NCI-H1417 (cell line): Measurements from ENCODE around the gene SUPT4H1.

Experiments used
- DNase-seq, 3 experiments: peaks; one replicate each; lab custom pipeline; 2025; lab: John Stamatoyannopoulos, UW

Gene SUPT4H1

DNA sequence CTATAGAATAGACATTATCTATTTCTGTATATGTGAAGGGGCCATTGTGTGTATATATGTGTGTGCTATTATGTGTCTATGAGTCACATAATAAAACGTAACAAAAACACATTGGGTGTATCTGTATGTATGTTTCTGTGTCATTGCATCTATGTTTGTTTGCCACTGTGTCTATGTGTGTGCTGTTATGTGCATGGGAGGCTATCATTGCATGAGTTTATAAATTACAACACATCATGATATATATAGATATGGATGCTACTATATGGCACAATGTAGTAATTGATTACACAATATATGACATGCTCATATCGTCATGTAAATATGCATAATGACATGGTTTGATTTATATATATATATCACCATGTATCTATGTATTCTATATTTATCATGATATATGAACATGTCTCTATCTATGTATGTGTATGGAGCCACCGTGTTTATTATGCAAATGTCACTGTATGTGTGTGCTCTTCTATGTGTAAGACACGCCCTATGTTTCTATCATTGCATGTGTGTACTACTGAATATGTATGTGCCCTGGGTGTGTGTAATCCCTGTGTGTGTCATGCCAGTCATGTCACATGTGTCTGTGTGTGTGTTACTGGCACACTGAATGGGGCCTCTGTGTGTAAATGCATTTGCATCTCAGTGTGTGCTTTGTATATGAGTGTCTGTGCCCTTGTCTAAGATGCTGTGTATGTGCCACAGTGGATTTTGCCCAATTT lies 22.0 kb downstream of the SUPT4H1 start:
- no peak for DNase-seq

DNA sequence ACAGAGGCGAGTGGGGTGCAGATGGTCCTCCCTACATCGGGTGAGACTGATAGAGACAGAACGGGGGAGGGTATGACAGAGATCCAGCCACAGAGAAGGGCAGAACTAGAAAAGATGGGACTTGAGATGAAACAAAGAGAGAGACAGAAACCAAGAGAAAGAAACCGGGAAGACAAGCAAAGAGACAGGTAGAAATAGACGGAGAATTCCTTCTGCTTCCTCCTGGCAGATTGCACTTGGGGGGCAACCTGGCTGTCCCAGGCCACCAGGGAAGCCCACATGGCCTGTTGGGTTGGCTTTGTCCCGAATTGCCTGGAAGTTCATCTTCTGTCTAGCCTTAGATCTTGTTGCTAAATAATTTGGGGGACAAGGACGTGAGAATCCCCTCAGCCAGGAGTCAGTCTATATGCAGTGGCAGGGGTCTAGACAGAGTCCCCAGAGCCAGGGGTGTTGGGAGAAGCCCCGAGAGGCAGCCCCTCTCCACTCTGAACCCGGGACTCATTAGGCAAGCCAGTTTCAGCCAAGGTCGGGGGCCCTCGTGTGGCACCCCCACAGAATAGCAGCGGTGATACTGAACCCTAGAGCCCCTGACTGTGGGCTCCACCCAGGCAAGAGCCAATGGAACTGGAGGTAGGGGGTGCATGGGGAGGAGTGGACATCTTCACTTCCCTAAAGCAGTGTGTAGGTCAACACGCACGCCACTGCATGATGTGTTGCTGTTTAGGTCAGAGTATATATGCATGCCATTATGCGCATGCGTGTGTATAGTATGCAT lies 22.8 kb downstream of the SUPT4H1 start:
- DNase-seq = no peak

DNA sequence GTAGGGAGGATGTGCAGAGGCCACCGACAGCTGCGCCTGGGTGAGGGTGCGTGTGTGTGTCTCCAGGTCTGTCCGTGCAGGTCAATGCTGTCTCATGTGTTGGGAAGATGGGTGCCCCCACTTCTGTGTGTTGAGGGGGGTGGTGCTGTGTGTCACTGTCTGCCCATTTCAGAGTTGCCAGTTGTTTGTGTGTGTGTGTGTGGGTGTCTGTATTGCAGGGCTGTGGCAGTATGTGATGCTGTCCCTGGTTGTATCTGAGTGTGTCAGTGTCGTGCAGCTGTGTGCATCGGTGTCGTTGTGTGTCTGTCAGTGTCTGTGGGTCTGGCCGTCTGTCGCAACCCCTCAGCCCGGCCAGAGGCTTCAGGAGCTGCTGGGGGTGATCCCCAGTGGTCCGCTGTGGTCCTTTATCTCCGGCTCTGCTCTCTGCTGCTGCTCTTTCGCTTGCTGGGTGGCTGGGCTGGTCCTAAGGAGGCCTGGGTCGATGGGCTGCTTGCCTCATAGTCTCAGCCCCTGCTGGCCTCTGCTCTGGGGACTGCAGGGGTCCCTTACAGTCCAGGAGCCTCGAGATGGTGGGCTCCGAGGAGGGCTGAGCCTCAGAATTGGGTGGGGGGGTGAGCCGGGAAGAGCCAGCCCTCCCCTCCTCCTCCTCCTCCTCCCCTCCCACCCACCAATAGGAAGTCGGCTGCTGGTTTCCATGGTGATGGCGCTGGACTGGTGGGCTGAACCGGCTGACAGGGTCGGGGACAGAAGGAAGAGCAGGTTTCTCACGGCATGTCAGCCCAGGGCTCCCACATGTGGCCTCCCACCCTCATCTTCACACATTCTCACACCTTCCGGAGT lies 23.6 kb downstream of the SUPT4H1 start, which contains the start of gene TSPOAP1:
TSPOAP1 (minus strand) TSS at position 601 of the 840 bp plus-strand sequence. CDS start 875 bp downstream, outside the sequence.
- DNase-seq = no peak

DNA sequence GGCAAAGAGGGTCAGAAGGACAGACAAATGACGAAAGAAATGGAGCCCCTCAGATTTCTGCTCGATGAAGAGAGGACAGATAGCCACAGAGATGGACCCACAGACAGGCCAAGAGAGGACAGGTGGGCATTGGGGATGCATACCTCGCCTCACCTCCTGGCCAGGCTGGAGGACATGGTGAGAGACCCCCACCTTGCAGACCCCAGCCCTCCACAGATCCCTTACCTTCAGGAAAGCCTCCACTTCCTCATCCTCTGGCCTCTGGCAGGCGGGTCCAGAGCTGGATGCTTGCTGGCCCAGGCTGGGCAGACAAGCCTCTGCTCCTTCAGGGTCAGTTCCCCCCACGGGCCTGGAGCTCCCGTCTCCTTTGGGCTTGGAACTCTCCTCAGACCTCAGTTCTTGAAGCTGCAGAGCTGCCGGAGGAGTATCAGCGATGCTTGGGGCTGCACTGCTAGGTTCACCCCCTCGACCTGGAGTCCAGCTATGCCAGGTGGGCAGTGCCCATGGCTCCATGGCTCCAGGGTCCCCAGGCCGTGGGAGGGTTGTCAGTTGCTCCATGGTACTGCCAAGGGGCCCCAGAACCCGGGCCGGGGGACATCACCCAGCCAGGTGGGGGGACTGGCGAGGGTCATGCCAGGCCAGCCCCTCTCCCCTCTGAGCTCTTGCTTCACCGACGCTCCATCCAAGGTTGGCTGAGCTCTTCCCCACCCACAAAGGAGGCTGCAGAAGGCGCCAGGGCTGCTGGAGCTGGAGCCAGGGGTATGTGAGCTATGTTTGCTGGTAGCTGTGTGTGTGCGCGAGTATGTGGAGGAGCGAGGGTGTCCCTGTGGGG lies 24.4 kb downstream of the SUPT4H1 start:
- DNase-seq = no peak

DNA sequence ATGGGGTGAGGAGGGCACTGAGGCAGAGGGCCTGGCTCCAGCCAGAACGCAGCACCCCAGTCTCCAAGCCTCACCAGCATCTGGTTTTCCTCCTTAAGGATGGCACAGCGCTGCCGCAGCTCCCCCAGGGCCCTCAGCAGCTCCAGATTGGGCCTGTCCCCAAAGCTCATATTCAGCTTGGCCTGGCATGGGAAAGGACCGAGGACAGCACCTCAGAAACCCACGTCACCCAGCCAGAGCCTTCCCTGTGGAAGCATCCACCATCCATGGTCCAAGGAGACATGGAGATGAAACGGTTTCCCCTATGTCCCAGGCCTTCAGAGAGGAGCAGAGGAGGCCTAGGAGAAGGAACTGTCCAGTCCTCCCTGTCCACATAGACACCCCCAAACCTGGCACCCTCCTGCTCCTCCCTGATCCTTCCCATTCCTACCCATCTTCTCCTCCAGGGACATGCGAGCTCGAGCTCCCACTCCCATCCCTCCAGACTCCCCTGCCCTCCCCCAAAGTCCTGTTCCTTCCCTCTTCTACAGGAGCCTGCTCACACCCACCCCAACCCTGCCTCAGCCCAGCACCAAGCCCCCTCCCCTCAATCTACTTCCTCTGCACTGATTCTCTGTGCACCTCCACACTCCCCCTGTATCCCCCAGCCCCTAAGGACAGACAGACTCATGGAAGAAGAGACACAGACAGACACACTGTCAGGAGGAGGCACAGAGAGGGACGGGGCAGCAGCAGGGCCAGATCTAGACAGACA lies 25.2 kb downstream of the SUPT4H1 start:
- no peak for DNase-seq

DNA sequence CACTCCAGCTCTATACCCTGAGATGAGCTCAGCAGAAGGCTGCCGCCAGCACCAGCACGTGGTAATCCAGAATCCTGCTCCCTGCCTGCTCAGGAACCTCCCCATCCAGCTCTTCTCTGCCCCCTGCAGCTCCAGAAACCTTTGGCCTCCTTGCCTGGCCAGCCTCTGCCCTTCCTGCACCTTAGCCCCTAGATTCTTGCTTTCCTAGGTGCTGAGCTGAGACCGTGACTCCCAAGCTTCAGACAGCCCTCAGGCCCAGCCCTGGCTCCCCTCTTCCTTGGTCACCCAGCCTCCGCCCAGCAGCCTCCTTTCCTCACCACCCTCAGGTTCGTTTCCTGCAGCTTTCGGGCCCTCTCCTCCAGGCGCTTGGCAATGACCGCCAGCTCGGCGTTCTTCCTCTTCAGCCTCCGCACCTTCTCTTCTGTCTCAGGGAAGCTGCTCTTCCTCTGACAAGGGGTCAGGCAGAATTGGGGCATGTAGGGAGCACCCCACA lies 26.0 kb downstream of the SUPT4H1 start:
- DNase-seq = no peak

DNA sequence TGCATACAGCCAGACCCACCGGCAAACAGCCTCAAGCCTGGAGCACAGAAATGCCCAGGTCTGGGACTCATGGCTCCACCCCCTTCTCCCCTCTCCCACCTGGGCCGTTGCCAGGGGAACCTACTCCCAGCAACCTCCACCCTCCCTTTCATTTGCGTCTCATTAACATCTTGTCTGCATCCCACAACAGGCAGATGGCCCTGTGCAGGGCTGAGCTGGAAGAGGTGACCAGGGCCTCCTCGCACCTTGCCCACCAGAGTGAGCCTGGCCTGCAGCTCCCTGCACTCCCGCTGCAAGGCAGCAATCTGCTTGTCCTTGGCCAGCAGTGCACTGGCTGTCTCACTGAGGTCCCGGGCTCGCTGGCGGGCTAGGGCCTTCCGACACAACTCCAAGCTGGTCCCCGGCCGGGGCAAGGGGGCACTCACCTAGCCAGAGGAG lies 26.7 kb downstream of the SUPT4H1 start:
- DNase-seq = peak in 2 of 3 experiments; percentile 74 to 76

DNA sequence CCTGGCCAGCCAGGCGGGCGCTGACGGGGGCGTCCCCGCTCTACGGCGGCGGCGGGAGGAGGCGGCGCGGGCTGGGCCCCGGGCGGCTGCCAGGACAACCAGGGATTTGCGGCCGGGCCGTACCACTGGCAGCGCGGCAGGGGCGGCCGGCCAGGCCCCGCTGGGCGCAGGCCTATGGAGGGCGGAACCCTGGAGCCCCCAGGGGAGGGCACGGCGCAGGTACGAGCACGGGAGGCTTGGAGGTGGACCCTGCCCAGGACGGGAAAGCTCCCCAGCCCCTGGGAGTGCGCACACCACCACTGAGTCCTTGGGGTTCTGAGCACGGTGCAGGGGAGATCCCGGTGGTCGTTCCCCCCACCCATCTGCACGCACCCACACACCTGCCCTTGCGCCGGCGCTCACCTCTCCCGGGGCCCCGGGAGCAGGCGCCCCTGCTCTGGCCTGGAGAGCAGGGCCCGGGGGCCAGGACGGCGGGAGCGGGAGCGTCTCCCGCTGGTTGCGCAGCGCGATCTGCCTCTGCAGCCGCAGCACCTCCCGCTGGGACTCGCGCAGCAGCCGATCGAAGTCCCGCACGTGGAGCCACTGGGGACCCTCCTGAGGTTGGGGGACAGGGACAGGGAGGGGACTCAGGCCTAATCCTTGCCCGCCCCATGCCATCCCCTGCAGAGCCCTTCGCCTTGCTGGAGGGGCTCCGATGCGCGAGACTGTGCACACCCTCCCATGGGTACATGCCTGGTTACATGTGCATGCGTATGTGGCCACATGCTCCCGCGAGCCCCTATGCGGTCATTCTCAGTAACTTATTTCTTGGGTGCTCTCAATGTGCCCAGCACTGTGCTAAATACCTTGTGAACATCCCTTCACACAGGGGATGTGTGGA lies 27.4 kb downstream of the SUPT4H1 start:
- peak; percentile 44 to 85 (median 84) for DNase-seq

DNA sequence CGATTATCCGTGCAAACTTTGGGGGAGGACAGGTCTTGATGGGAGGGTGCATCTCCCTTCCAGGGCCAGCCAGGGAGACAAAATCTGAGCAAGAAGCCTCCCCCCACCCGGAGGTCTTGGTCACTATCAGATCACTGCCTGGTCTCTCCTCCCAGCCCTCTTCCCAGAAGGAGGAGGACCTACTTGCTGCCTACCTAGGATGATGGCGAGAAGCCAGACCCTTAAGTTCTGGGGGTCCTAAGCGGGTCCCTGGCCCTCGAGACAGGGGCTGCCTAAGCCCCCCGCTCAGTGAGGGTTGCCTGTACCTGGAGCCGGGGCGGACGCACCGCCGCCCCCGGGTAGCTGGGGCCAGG lies 28.0 kb downstream of the SUPT4H1 start:
- peak in 1 of 3 experiments; percentile 74 for DNase-seq

DNA sequence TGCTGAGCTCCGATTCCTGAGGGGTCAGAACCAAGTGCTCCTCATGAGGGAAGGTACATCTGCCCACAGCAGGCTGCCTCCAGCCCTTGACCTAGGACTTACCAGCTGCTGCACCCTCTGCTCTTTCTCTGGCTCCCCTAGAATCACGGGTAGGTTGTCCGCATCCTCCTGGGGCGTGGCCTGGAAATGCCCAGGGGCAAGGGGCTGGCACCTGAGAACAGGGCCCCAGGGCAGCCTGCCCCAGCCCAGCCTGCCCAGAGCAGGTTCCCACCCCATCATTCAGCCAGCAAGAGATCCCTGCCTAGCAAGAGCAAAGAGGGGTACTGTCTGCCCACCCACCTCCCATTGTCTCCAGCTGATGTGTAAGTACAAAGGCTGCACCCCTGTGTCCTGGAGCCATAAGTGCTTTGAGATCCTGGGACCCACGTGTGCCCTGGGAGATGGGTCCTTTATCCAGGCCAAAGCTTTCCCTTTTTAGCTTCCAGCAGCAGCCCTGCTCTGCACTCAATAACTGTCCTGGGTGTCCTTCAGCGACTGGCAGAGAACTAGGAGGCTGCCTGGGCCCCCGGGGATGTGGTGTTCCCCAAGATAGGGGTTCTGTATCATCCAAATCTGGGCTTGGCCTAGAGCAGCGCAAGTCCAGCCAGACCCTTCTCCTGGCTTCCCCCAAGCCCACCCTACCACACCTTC lies 28.5 kb downstream of the SUPT4H1 start:
- DNase-seq = no peak

DNA sequence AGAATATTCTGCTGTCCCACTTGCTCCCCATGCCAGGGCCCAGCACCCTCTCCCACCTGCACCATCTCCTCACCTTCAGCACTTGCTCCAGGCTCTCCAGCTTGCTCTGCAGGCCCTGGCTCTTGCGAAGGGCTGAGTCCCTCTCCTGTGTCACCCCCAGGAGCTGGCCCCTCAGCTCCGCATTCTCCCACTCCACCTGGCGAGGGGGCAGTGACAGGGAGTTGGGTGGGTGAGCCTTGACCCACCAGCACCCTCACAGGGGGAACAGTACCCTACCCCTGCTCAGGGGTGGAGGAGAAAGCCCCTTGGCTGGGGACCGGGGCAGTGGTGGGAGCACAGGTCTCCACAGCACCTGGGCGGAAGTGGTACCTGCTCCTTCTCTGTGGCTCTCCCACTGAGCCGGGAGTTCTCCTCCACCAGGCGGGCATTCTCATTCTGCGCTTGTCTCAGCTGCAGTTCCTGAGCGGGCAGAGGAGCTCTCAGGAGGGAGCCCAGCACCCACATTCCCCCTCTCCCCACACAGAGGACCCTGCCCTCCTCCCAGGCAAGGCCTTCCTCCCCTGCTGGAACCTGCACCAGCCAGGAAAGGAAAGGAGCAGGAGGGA lies 29.3 kb downstream of the SUPT4H1 start:
- no peak for DNase-seq

DNA sequence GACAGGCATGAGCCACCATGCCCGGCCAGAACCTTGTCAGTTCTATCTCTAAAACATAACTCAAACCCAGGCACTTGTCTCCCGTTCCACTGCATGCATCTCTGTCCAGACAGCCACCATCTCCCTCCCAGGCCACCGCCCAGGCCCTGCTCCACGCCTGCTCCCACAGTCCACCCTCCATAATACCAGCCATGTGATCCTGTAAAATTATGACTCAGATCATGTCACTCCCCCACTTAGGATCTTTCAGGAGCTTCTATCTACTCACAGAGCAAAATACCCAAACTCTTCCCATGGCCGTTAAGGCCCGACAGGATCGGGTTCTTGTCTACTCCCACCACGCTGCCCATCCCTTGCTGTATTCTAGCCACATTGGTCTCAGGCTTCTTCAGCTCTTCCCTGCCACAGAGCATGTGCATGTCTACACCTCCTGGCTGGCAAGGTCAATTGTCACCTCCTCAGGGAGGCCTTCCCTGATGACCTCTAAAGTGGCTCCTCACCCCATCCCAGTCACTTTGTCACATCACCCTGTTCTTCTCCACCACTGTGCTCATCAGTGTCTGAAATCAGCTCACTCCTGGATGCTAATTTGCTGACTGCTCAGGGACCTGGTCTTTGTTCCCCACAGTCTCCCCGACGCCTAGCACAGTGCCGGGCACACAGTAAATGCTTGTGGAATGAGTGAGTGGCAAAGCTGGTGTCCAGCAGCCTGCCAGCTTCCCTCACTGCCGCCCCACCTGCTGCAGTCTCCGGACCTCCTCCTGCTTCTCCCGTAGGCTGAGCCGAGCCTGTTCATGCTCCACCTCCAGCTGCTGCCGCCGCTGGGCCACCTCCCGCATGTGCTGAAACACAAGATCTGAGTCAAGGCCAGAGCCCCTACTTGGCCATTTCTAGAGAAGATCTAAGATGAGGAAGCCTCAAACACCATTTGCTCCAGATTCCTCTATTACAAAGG lies 30.2 kb downstream of the SUPT4H1 start:
- DNase-seq = no peak

DNA sequence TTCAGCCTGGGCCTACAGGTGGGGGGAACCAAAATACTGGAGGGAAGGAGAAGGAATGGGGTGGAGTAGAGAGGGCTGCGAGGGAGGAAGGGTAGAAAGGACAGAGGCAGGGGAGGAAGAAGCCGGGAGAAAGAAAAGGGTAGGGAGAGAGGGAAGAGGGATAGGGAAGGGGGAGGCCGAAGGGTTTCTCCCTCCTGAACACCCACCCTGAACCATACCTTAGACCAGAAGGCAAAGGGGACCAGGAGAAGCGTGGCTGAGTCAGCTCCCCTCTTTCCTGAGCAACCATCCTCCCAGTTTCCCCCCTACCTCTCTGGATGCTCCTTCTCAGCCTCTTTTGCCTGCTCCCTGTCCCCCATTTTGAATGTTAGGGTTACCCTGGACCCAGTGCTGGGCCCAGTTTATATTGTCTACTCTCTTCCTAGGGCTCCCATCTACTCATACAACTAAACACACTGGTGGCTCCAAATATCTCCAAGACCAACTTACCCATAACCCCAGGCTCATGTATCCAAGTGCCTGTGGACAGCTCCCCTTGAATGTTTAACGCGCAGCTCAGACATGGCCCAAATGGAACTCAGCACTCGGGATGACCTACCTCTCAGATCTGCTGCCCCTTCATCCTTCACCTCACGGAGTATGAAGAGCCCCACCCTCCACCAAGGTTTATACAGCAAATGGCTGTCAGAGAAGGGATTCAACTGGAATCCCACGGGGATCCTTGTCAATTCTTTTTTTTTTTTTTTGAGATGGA lies 31.3 kb downstream of the SUPT4H1 start:
- no peak for DNase-seq

DNA sequence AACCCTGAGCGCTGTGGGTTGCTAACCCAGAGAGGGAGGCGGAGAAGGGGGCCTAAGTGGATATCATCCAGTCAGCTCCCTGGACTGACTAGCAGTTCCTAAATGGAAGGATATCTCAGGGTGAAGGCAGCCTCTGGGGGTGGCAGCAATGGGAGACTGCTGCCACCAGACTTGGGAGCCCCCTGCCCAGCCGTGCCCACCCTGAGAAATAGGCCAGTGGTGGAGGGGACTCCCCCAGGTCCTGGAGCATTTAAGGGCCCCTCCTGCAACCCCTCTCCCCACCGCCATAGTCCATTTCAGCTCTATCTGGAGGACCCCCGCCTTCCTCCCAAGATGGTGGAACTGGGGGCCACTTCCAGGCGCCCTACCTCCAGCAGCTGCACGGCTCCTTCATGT lies 31.8 kb downstream of the SUPT4H1 start:
- no peak for DNase-seq

DNA sequence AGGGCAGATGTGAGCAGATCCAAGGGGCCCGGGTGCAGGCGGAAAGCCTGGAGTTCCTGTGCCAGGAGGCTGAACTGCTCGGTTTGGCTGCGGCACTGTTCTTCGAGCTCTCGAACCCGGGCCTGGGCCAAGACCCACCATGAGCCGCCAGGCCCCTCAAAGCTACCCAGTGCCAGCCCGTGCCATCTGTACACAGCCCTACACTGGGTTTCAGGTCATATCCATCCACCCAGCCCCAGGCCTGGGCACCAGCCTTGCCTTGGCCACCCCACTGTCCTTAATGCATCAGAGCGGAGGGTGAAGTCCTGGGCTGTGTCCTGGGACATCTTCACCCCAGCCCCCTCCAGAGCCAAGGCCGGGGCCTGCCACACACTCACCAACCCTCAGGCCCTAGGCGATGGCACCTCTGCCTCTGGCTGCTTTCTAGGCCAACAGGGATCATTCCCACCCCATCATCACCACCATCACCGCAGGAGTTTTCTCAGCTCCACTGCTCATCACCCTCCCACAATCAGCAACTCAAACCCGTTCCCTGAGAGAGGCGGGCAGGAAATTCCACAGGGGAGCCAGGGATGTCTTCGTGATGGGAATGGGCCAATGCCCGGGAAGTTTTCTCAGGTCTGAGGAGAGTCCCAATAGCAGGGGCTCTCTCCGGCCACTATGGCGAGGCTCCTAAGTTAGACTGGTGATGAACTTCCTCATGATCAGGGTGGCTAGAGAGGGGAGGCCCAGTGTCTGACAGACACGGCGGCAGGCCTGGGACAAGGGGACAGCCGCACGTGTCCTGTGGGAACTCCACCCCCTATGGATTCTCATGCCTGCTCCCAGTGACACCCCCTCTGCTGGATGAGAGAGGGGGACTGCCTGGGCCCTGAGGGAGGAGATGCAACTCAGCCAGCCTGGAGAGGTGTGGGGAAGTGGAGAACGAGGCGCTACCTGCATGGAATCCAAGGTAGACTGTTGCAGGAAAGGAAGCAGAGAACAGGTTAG lies 32.5 kb downstream of the SUPT4H1 start:
- no peak for DNase-seq
